Hepatocyte (in vitro differentiated cells): ENCODE results near the gene SENP2.

Experiments used
- CTCF ChIP-seq: fragments of 200-600 bp; sonication (generic); IDR thresholded peaks from 2 replicates; pipeline ENCODE4 v1.5.1; 2016; ENCODE audit warnings: antibody characterized with exemption, mild to moderate bottlenecking; ENCODE audit not compliant: poor library complexity
- EZH2 ChIP-seq: fragments of 200-600 bp; sonication (generic); IDR thresholded peaks from 2 replicates; pipeline ENCODE4 v1.6.1; 2016; ENCODE audit warnings: antibody characterized with exemption, mild to moderate bottlenecking, borderline replicate concordance

GRCh38 chr3:185613016-185613415 is 26.9 kb downstream of the SENP2 start:
- TF ChIP-seq CTCF (no peak), EZH2 (no peak)
